Endothelial cell of coronary artery (primary cell): ENCODE data around the gene GOLGA8K. TPM values are rescaled to one million over a fixed set of nuclear protein-coding genes. Genes with fewer than 3 reads are reported as not detected.

Source experiments
- total RNA-seq: library from RNA; depleted of rRNA; stranded (reverse); fragments of >200 nt; gene quantifications from 2 replicates; pipeline ENCODE4 v1.2.3, GENCODE V29; 2014

GOLGA8K gene
- total RNA-seq, result 0.09 and 0.28 TPM in 2 replicates

DNA sequence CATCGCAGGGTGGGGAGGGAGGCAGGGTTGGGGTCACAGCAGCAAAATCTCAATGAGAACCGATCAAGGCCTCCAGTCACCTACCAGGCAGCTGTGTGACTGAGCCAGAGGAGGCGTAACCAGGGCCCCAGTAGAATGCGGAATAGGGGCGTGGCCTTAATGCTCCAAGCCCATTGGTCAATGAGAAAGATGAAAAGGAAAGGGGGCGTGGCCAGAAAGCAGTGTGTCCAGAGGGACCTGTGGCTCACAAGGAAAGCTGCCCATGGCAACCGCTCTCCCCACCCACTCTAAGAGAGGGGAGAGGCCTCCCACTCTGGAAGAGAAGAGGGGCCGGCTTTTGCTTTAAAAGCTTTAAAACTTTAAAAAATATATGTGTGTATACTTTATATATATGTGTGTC, at the start of gene GOLGA8K:
TSS of gene GOLGA8K (minus strand) at position 101 of the 400 bp plus-strand sequence. CDS start at position 3, 98 bp downstream.

Other genes starting within 250 kb of the GOLGA8K start
- 0.09 and 0.19 TPM in 2 replicates for gene GOLGA8O, start 52.3 kb upstream of the GOLGA8K start, total RNA-seq
- gene GOLGA8N, start 190.2 kb upstream of the GOLGA8K start, total RNA-seq, result 0.63 and 3.2 TPM in 2 replicates
- 9.2 and 18.5 TPM in 2 replicates for gene ARHGAP11A, start 212.2 kb upstream of the GOLGA8K start, total RNA-seq
- 0.09 and 2.4 TPM in 2 replicates for gene SCG5, start 238.4 kb upstream of the GOLGA8K start, total RNA-seq